Body of pancreas (tissue), 4 donors: Measurements from ENCODE around the gene FAM204A. TPM values are rescaled to one million over a fixed set of nuclear protein-coding genes. Genes with fewer than 3 reads are reported as not detected.

Experiments
- ATAC-seq: fragments of 150-250 bp; one replicate; pipeline ENCODE4 v1.9.1; 2016
- DNase-seq, 4 donors: peaks; one replicate each; pipeline ENCODE4 v3.0.0-alpha.2; 2019
- H3K27ac ChIP-seq, 4 donors: fragments of 200-600 bp; sonication (generic); 1 replicate in 3 of 4; 2 replicates in 1 of 4; pipeline versions ENCODE4 v1.5.1 to v1.6.1; 2016 to 2019; ENCODE audit warnings: mild to moderate bottlenecking in 1 of 4, mixed read lengths in 1 of 4, moderate library complexity in 1 of 4
- H3K27me3 ChIP-seq, 2 donors: fragments of 200-600 bp; sonication (generic); one replicate each; pipeline ENCODE4 v1.6.0; 2016; ENCODE audit warnings: mild to moderate bottlenecking in 1 of 2
- H3K36me3 ChIP-seq, 2 donors: fragments of 200-600 bp; sonication (generic); replicated peaks in 1 of 2; 2 replicates each; pipeline ENCODE4 v1.5.1; 2016; ENCODE audit warnings: low read depth in 2 of 2; ENCODE audit not compliant: insufficient read depth in 1 of 2
- H3K4me1 ChIP-seq: fragments of 200-600 bp; sonication (generic); one replicate; pipeline ENCODE4 v1.6.0; 2016
- H3K4me3 ChIP-seq, 2 donors: fragments of 200-600 bp; sonication (generic); 1 replicate in 1 of 2; 2 replicates in 1 of 2; pipeline ENCODE4 v1.5.1; 2016 to 2019
- H3K9me3 ChIP-seq, 3 donors: fragments of 200-600 bp; sonication (generic); 1 replicate in 2 of 3; 2 replicates in 1 of 3; pipeline ENCODE4 v1.5.1; 2016
- POLR2A ChIP-seq, 3 donors: fragments of 450-650 bp; IDR thresholded peaks; one replicate each; pipeline ENCODE4 v1.6.1; 2016; ENCODE audit warnings: antibody characterized with exemption in 3 of 3, mild to moderate bottlenecking in 2 of 3
- WGBS, 2 donors: methylation state at CpG; one replicate each; pipeline ENCODE4 v1.1.5; 2017; 5-methylcytosine and 5-hydroxymethylcytosine counted together
- intact Hi-C: fragments of 100-400 bp; cut with DNase I; formaldehyde crosslinking; loops from one replicate; pipeline ENCODE4 v1.15.1; 2023
- total RNA-seq, 2 donors: library from RNA; depleted of rRNA; stranded (reverse); fragments of >200 nt; gene quantifications; one replicate each; pipeline ENCODE4 v1.1.0, GENCODE V29; 2016
- TF ChIP-seq, protein P1 (sequence below), 7 experiments: fragments of 450-650 bp in 4 of 7; fragments of 200-600 bp in 3 of 7; sonication (generic) in 3 of 7; IDR thresholded peaks; one replicate each; pipeline ENCODE4 v1.5.1; 2016 to 2019; ENCODE audit warnings: antibody characterized with exemption in 7 of 7

FAM204A gene
- total RNA-seq, 2 donors from 2014 or later: 8.6 to 57.4 TPM

DNA sequence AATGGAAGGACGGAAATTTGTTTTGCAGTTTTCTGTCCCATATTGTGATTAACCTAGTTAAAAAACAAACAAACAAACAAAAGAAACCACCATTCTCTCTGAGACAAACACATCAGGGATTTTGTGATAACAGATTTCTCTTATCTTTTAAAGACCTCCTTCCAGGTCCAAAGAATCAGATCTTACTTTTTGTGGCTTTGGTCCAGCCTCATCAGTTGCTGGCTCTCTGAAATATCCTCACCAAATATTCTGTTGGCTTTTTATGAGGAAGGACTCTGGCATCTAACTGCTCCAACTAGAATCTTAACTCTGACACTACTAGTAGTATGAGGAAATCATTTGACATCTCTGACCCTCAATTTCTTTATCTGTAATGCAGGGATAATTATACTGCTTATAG is 4.8 kb downstream of the FAM204A start:
- peaks cover 23% of the 10 kb centered on the region for H3K4me1 ChIP-seq
- no peaks in the 10 kb centered on the region for H3K27me3 ChIP-seq
- 76 to 84% methylated on average over 1 of the region's 1 CpG for WGBS, 2 donors
- DNase-seq (no peak), ATAC-seq (no peak)
- H3K4me3 ChIP-seq: no peak overlapping the region
- H3K27ac ChIP-seq: no peak overlapping the region
- H3K9me3 ChIP-seq: no peaks in the 10 kb centered on the region
- TF ChIP-seq, protein P1, sequence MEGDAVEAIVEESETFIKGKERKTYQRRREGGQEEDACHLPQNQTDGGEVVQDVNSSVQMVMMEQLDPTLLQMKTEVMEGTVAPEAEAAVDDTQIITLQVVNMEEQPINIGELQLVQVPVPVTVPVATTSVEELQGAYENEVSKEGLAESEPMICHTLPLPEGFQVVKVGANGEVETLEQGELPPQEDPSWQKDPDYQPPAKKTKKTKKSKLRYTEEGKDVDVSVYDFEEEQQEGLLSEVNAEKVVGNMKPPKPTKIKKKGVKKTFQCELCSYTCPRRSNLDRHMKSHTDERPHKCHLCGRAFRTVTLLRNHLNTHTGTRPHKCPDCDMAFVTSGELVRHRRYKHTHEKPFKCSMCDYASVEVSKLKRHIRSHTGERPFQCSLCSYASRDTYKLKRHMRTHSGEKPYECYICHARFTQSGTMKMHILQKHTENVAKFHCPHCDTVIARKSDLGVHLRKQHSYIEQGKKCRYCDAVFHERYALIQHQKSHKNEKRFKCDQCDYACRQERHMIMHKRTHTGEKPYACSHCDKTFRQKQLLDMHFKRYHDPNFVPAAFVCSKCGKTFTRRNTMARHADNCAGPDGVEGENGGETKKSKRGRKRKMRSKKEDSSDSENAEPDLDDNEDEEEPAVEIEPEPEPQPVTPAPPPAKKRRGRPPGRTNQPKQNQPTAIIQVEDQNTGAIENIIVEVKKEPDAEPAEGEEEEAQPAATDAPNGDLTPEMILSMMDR (IDR thresholded peaks at IDR 0.05): no peak
- no peak for TF ChIP-seq POLR2A (IDR thresholded peaks at IDR 0.05)
- intact Hi-C loops: no loop called here
- peaks cover 0 to 4% of the 10 kb centered on the region in 2 donors for H3K36me3 ChIP-seq

DNA sequence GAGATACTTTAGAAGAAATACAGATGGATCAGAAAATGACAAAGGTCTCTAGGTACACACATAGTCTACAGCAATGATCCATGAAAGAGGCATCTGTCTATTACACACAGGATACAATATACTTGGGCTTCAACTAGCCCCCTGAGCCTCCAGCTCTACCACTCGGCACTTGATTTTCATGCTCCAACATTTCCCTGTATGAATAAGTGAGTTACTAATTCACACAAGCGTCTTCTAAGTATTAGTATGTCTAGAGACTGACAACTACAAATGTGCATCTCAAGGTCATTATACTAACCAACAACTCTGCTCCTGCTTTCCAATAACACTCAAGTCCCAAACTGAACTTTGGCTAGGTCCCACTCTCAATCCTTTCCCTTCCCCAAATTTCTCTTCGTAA is 8.3 kb downstream of the FAM204A start:
- no peak overlapping the region for H3K27ac ChIP-seq
- TF ChIP-seq POLR2A (IDR thresholded peaks at IDR 0.05): no peak
- TF ChIP-seq, protein P1 (IDR thresholded peaks at IDR 0.05): no peak
- H3K4me1 ChIP-seq: peaks cover 7% of the 10 kb centered on the region
- peaks cover 0 to 7% of the 10 kb centered on the region in 2 donors for H3K36me3 ChIP-seq
- no peaks in the 10 kb centered on the region for H3K9me3 ChIP-seq
- intact Hi-C loops: no loop called here
- no peak overlapping the region for H3K4me3 ChIP-seq
- WGBS, 2 donors: 84 to 93% methylated on average over 3 of the region's 3 CpGs
- H3K27me3 ChIP-seq: no peaks in the 10 kb centered on the region
- DNase-seq (no peak), ATAC-seq (no peak)

DNA sequence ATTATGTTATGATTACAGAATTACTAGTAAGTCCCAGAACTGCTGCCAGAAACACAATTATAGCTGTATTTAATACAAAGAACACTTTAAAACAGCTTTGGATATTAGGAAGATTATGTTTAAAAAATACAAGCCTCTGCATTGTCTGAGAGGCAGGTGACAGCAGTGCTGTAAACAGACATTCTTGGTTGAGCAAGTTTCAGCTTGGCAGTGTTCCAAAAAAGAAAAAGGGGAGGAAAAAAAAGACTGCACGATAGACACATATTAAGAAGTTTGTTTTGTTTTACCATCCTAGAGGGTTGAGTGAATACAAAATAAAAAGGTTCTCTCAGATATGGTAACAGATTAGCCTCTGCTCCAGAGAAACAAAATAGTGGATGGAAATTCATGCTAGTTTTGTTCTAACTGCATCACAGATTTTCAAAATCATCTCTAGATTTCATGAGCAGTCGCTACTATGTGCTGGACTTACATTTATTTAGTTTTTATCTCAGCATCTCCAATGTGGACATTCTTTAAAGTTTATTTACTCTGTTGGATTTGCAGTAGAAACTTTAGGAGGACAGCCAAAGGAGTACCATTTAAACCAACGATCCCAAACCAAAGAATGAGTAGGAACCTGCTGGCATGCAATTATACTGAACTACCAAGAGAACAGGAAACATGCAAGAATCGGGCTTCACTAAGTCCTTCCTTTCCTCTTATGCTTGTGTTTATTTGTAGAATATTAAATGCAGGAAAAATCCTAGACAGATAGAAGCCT is 9.0 kb downstream of the FAM204A start:
- ATAC-seq: no peak
- Histone ChIP-seq H3K27me3 (no peaks in the 10 kb centered on the region), H3K36me3 (peaks cover 0 to 7% of the 10 kb centered on the region in 2 donors), H3K9me3 (no peaks in the 10 kb centered on the region), H3K27ac (no peak overlapping the region), H3K4me1 (peaks cover 7% of the 10 kb centered on the region), H3K4me3 (no peak overlapping the region)
- intact Hi-C loops: no loop called here
- no peak for DNase-seq
- WGBS, 2 donors: 37 to 42% methylated on average over 4 of the region's 4 CpGs
- TF ChIP-seq, protein P1 (IDR thresholded peaks at IDR 0.05): no peak
- no peak for TF ChIP-seq POLR2A (IDR thresholded peaks at IDR 0.05)

DNA sequence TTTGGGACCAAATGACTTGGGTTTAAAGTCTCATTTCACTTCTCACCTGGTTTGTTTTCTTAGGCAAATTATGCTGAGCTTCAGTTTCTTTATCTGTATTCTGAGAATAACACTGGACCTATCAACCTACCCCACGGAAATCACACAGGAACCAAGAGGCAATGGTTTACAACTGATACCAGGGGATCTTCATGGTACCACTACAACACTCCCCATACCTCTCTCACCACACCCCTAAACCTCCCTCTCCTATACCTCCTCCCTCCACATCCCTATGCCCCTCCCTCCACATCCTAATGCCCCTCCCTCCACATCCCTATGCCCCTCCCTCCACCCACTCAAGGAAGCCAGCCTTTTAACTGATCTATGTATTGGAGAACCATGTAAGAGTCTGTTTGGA is 9.9 kb downstream of the FAM204A start:
- TF ChIP-seq, protein P1 (IDR thresholded peaks at IDR 0.05): no peak
- no peak for TF ChIP-seq POLR2A (IDR thresholded peaks at IDR 0.05)
- no peaks in the 10 kb centered on the region for H3K27me3 ChIP-seq
- 86 to 92% methylated on average over 1 of the region's 1 CpG for WGBS, 2 donors
- H3K27ac ChIP-seq: no peak overlapping the region
- DNase-seq (no peak), ATAC-seq (no peak)
- peaks cover 7% of the 10 kb centered on the region for H3K4me1 ChIP-seq
- intact Hi-C loops: no loop called here
- no peak overlapping the region for H3K4me3 ChIP-seq
- peaks cover 0 to 7% of the 10 kb centered on the region in 2 donors for H3K36me3 ChIP-seq
- no peaks in the 10 kb centered on the region for H3K9me3 ChIP-seq
